Measurements from ENCODE around the gene EID3.
"Not testable (repeated sequence)": the region's sequence is repeated elsewhere in the genome, so short reads cannot be mapped to it uniquely, and the experiment has no call there.

Gene EID3

DNA sequence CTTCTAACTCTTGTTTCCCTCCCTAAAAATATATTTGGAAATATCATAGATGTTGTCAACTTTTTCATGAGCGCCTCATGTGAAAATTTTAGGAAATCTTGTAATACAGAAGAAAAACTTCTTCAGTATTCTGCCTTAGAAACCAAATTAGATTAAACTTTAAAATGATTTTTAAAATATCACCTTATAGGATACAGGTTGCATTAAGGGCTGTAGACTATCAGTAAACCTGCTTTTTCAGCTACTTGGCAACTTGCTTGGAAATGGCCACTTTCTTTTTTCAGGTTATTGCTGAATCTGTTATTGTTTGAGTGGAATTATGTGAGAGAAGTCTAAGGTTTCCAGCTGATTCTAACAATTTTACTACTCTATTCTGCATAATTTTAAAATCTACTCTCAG, 9.1 kb downstream of the EID3 start:
- no peak for DNase-seq (ENCODE audit: low read depth)

DNA sequence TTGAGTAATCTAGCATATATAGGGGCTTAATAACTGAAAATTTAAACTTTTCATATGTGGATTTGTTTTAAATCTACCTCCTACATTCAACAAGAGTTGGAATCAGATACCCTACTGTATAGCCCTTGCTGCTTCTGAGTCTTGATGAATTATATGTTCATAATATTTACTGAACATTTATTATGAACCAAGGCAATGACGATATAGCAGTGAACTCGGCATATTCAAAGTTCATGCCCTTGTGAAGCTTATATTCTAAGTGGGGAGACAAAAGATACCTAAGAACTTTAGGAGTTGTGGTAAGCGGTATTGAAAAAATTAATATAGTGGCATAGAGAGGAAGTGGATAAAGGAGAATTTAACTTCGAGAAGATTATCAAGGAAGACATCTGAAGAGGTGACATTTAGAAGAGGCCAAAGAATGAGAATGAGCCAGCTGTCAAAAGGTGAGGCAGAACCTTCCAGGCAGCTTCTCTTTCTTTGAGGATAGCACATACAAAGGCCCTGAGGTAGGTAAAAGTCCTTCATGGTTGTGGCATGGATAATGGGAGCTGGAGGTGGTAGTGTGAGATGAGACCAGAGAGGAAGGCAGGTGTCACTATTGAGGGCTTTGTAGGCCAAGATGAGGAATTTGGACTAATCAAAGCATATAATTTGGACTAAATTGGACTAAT, 10.2 kb downstream of the EID3 start:
- DNase-seq (ENCODE audit: low read depth) = no peak

DNA sequence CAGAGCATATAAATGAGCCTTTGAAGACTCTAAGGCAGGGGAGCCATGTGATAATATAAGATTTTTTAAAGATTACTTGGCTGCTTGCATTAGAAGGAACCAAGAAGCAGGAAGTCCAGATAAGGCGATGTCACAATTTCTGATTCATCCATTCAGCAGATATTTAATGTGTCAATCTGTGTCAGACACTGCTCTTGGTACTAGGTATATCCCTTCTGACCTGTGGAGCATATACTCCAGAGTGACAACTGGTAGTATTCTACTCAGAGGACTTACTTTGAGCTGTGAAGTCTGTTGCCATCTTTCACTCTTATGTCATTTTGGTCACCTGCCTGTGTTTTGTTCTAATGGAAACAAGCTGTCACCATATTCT, 10.7 kb downstream of the EID3 start:
- DNase-seq (ENCODE audit: low read depth) = peak; percentile 55

DNA sequence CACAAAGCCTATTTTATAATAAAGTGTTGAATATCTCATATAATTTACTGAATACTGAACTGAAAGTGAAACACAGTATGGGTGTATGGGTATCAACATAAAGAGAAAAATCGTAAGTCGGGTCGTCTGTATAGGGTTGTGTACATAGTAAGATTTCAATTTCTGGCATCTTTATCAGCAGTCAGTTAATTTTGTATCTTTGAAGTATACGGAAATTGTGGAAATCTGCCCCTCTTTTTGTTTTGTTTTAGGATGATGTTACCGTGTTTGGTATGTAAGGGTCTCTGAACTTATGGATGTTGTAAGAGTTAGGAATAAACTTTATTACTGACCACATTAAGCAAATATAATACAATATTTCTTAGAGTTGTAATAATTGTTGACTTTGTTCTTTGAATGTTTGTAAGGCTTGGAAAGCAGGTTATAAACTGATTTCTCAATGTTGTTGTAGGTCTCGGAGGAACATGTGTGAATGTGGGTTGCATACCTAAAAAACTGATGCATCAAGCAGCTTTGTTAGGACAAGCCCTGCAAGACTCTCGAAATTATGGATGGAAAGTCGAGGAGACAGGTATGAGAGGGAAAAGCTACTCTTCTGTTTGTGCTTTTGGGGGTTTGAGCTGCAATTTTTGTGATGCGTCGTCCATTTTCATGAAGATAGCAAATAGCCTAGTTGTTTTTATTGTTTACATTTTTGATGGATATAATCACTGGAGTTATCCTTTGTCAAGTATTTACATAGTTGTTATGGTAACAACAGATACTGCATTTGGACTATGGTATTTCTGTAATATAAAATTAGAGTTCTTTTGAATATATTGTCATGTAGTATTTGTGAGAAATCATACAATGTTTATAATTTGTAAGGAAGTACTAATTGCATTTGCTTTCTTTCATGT, 12.0 kb downstream of the EID3 start:
- no peak for DNase-seq (ENCODE audit: low read depth)

DNA sequence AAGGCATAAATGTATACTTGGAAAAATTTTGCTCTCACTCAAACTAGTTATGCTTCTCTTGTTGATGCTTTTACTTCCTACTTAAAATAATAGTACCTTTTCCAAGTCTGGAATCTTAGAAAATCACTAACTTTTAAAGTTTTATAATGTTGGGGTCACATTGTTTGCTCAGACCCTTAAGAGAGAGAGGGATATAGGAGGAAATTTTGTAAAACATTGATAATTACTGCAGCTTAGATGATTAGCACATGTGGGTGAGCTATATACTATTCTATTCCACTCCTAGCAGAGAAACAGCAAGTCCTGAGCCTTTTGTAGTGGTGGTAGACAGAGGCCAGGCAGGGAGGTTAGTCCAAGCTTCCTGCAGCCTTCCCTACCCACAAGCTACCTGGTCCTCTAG, 13.4 kb downstream of the EID3 start:
- no peak for DNase-seq (ENCODE audit: low read depth)

DNA sequence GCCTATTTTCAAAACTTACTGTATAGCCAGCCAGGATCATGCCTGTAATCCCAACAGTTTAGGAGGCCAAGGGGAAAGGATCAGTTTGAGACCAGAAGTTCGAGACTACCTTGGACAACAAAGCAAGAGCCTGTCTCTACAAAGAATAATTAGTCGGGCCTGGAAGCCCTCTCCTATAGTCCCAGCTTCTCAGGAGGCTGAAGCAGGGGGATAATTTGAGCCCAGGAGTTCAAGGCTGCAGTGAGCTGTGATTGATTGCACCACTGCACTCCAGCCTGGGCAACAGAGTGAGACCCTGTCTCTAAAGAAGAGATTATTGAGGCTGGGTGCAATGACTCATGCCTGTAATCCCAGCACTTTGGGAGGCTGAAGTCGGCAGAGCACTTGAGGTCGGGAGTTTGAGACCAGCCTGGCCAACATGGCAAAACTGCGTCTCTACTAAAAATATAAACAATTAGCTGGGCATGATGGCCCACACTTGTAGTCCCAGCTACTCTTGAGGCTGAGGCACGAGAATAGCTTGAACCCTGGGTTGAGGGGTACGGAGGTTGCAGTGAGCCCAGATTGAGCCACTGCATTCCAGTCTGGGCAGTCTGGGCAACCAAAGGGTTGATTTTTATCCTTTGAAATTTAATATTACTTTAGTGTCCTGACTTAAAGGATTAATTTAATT, 14.1 kb downstream of the EID3 start:
- DNase-seq (ENCODE audit: low read depth) = no peak

DNA sequence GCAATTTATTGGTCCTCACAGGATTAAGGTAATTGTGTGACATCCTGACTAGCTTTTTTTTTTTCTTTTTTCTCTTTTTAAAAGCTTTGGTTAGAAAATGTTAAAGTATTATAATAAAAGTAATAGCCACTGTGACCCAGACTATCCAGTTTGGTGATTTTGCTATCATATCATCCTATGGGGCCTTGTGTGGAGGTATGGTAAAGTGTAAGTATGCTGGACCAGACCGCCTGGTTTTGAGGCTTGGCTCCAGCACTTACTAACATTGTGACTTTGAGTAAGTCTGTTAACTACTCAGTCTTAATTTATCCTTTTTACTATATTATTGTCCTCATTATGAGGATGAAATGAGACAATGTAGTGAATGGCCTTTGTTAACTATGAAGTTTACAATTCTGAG, 15.5 kb downstream of the EID3 start:
- no peak for DNase-seq (ENCODE audit: low read depth)

DNA sequence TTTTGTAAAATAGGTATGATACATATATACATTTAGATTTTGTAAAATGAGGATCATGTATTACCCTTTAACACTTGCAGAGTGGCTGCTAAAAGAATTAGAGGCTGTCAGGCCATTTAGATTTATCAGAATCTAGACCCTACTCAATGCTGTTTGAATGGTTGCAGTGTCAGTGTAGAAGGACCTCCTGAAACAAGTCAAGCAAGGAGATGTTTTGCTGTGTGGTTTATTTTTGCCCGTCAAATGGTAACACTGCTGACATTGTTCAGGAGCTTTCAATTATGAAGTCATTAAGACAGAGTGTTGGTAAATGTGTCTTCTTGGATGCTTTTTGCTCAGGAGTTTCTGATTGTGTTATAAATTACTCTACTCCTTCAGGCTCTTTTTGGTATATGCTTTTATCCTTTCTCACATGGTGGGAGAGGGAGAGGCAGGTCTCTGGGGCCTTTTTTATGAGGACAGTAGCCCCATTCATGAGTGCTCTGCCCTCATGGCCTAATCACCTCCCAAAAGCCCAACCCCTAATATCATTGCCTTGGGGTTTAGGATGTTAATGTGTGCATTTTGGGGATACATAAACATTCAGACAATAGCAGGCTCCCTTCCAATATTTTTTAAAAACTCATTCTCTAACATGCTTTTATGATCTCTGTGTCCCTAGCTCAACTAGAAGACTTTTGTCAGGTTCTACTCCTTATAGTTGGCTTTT, 16.5 kb downstream of the EID3 start:
- DNase-seq (ENCODE audit: low read depth) = no peak

DNA sequence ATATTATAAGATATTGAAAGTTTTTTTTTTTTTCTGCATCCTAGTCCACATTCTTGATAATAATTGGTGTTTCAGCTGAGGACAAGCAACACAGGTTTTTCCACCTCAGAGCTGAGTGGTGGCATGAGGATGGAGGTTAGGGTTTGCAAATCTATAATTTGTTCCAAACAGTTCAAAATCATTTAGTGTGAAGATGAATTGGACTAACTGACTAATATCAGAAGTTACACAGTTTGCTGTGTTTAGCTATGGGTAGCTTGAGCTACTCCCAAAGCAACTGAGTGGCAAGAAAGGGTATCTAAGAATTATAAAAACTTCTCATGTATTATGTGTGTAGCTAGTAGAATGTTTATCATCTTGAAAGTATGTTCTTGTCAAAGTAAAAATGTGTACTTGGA, 17.1 kb downstream of the EID3 start:
- no peak for DNase-seq (ENCODE audit: low read depth)

DNA sequence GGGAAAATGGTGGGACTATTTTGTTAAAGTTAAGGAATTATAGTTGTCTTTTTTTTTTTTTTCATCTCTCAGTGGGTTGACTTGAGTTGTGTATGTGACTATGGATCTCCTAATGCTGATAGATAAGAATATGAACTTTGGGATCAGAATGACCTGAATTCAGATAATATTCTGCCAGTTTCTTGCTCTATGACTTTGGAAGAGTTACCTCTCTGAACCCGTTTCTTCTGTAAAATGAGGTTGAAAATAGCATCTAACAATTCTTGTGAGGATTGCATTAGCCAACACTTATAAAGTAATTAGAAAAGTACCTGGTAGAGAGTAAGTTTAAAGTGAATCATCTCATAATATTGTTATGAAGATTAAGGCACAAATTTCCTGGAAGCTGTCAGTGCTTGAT, 18.4 kb downstream of the EID3 start:
- no peak for DNase-seq (ENCODE audit: low read depth)

DNA sequence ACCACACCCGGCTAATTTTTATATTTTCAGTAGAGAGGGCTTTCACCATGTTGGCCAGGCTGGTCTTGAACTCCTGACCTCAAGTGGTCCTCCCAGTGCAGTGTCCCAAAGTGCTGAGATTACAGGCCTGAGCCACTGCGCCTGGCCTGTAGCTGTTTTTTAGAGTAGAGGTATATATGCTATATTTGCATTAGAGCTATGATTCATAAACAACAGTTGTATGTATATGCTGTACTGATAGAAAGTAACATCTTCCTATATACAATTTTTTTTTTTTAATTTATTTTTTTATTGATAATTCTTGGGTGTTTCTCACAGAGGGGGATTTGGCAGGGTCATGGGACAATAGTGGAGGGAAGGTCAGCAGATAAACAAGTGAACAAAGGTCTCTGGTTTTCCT, 19.0 kb downstream of the EID3 start:
- not testable (repeated sequence) for DNase-seq (ENCODE audit: low read depth)

DNA sequence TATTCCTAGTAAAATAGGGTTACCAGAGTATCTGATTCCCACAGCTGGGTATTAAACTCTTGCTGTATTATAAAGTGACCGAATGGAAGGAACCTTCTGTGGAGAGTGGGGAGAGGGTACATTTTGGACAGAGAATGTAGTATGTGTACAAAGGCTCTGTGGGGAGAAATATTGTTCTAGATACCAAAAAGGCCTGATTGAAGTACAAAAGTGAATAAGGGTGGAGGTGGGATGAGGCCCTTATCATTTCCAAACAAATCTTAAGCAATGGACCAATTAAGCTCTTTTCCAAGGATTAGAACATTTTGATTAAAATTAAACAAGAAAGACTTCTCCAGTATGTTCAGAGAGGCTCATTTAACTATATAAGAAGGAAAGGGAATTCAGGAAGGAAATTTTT, 20.4 kb downstream of the EID3 start:
- no peak for DNase-seq (ENCODE audit: low read depth)

DNA sequence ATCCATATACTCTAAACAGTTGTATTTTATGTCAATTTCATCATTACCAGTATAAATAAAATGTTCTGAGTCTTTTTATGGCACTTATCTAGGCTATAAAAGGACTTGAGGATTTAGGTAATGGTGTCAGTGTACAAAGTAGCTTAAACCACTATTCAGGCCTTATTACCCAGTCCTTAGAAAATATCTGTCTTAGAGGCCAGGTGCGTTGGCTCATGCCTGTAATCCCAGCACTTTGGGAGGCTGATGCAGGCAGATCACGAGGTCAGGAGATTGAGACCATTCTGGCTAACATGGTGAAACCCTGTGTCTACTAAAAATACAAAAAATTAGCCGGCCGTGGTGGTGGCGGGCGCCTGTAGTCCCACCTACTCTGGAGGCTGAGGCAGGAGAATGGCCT, 24.7 kb downstream of the EID3 start:
- not testable (repeated sequence) for DNase-seq (ENCODE audit: low read depth)

DNA sequence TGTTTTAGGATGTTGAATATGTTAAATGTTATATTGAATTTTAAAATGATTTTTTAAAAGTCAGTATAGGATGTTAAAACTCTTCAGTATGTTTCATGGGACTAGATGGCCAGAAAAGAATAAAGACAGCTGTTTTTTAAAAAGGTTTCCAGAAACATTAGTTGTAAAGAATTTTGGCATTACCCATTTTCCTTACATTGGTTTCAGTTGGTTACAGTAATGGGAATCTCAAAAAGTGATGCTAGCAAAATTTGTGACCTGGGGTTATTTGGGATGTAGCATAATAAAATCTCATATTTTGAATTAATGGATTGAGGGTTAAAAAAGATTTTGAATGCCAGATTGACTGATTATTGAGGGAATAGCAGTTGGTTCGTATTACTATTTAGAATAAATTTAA, 25.3 kb downstream of the EID3 start:
- no peak for DNase-seq (ENCODE audit: low read depth)

DNA sequence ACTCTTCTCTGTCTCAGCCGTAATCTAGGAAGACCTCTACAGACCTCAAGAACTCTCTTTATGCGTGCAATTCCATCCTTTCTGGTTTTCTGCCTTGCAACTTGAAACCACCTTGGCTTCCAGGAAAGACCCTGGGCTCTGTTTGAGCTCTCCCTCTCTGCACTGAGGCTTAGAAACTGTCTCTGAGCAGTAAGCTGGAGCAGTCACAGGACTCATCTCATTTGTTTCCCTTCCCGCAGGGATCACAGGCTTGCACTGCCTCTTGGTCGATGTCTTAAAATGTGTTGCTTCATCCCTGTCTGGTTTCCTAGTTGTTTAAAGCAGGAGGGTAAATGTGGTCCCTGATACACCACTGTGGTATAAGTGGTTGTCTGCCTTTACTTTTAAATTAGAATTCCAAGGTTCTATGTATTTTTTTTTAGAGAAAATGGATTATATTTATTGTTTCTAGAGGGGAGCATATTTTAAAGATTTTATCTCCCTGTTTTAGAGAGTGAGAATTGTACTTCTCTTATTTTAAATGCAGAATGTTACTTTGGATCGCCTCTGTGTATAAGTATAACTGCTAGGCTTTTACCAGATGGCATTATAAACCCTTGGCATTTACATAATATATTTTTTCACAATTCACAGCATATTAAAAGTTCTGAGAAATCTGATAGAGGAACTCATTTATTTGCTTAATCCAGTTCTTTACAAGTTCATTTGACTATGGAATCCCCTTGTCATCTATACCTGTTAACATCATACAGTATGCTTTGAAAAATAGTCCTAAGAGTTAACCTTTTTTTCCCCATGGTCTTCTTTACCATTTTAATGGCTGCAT, 26.4 kb downstream of the EID3 start:
- no peak for DNase-seq (ENCODE audit: low read depth)

DNA sequence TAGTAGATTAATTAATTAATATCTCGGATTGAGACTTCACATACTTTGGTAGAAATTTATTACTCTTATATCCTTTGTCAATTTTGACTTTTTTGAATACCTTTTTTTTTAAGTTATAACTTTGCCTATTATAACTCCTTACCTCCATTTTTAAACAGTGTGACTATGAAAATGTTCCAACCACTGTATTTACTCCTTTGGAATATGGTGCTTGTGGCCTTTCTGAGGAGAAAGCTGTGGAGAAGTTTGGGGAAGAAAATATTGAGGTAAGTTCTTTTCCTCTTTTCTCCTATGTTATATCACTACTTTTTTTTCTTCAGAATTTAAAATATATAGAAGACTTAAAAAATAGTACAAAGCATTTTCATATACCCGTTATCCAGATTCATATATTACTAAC, 27.8 kb downstream of the EID3 start:
- no peak for DNase-seq (ENCODE audit: low read depth)

DNA sequence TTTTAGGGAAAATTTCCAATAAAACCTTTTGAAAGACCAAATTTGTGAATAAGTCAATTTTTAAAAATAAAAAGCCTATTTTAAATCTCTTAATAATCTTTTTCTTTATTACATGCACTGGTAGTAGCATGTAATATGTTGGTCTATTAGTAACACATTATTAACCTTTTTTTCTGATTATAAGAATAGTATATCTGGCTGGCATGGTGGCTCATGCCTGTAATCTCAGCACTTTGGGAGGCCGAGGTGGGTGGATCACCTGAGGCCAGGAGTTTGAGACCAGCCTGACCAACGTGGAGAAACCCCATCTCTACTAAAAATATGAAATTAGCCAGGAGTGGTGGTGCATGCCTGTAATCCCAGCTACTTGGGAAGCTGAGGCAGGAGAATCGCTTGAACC, 28.7 kb downstream of the EID3 start:
- not testable (repeated sequence) for DNase-seq (ENCODE audit: low read depth)

DNA sequence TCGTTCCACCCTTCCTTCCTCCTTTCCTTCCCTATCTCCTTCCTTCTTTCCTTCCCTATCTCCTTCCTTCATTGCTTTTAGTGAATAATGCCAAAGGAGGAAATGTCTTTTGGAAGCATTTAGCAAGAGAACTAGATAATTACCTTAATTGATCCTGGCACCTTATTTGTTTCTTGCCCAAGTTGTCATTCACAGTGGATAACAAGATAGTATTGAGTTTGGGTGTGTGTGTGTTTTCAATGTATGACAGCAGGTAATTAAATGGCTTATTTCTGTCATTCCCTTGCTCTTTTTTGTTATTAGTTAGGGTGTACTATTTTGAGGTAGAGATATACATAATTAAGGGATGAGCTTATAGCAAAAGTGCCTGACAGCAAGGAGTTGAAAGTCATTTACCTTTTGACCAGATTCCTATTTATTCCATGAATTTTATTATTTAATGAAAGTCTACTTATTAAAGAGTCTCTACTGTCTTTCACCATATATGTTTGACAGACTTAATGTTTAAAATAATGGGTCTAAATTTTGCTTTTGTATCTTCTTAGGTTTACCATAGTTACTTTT, 30.2 kb downstream of the EID3 start:
- DNase-seq (ENCODE audit: low read depth) = no peak

DNA sequence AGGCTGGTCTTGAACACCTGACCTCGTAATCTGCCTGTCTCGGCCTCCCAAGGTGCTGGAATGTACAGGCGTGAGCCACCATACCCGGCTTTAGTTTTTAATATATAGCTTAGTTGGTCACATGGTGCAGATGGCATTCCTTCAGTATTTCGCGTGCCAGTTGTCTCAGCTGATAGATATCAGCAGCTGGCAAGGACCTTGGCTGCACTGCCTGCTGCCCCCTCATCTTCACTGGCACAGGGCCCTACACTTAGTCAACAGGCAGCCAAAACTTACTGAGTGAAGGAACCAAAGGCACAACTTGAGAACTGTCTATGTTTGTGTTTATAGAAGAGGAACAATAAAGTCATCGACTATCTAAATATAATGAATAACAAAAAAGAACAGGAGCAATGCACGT, 31.0 kb downstream of the EID3 start:
- DNase-seq (ENCODE audit: low read depth) = peak; percentile 60

DNA sequence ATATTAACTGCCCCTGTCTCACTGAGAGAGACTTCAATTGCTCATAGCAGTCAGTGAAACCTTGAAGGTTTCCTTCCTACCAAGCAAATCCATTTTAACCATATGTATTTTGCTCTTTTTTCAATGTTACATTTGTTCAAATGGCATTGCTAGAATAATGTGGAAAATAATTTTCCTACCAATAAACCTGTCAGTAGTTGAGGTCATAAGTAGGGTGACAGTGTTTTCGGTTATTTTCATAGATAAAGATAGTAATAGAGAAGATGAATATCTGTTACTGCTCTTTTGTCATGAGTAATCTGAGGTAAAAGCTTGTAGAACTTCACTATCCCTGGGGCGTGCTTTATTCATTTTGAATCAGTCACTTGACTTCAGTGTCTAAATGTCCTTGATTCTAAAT, 32.6 kb downstream of the EID3 start:
- no peak for DNase-seq (ENCODE audit: low read depth)

DNA sequence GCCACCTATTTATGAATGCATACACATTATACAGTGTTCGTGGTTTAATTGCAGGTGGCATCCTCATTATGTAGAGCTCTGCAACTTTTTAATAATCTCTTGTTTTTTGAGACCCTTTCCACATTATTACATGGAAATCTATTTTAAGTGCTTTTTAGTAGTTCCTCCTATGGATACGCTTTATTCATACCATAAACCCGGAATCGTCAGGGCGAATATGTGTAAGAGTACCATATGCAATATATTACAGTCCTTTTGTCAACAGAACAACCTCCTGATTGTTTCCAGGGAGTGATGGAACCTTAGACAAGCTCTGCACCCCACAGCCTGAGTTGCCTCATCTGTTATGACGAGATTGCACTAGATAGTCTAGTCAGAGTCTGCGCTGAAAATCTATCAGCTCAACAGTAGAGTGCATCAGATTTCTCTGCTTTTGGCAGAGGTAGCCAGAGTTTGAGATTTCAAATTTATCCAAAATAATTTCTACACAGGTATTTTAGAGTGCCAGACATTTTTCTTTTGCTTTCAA, 33.6 kb downstream of the EID3 start:
- no peak for DNase-seq (ENCODE audit: low read depth)

Measured in EH (cell line).